NCI-H524 treated with DMSO at 0.1 percent for 48 hours (cell line): ENCODE measurements around the gene SYCE3.
"Not testable (repeated sequence)": the region's sequence is repeated elsewhere in the genome, so short reads cannot be mapped to it uniquely, and the experiment has no call there.

Source experiments
- DNase-seq: peaks from one replicate; lab custom pipeline; 2025; lab: John Stamatoyannopoulos, UW

The SYCE3 gene

DNA sequence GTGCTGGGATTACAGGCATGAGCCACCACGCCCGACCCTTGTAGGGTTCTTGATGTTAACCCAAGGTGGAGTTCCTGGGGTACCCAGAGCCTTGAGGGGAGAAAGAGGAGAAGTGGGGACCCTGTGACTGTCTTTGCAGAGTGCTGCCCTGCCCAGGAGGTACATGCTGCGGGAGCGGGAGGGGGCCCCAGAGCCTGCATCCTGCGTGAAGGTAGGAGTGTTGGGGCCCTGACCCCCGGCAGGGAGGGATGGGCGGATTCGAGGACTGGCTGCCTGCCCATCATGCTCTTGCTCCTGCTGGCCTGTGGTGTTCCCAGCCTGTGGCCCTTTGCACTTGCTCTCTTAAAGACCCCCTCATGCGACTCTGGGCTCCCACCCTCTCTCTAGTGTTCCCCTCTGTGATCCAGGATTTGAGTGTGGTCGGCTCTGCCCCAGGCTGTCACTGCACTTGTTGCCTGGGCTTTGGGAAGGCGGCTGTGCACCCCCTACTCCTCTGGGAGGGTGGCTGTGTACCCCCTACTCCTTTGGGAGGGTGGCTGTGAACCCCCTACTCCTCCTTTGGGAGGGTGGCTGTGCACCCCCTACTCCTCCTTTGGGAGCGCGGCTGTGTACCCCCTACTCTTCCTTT lies 41.8 kb downstream of the SYCE3 start:
- DNase-seq: no peak

GRCh38 chr22:50520184-50520583 lies 42.5 kb downstream of the SYCE3 start:
- DNase-seq: not testable (repeated sequence)

DNA sequence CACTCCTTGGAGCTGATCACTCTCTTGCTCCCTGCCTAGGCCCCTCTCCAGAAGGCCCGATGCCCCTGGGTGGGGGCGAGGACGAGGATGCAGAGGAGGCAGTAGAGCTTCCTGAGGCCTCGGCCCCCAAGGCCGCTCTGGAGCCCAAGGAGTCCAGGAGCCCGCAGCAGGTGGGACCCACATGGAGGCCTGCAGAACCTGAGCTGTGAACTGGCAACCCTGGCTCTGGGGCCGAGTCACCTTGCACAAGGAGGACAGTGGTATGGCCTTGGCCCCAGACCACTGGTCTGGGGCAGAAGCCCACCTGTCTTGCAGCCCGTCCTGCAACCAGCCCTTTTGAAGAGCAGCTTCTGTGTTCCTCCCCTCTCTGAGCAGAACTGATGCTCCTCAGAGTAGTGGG lies 43.6 kb downstream of the SYCE3 start:
- no peak for DNase-seq

GRCh38 chr22:50518606-50519005 lies 44.1 kb downstream of the SYCE3 start:
- DNase-seq: no peak

- DNase-seq: no peak
Measured at GRCh38 chr22:50517495-50518260, 45.0 kb downstream of the SYCE3 start.

DNA sequence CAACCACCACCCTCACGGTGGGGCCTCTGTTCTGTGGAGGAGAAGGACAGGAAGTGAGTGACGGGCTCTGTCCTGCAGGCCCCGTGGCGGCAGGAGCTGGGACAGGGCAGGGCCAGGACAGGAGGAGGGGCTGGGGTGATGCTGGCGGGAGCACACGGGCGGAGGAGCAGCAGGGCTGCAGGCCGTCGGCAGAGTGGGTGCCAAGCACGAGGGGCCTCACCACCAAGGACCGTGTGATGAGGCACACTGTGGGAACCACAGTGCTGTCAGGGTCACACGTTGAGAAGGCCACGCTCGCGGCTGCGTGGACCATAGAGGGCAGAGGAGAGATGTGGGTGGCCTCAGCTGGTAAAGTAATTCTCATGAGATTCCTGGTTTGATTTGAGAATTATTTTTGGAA lies 45.8 kb downstream of the SYCE3 start:
- DNase-seq: no peak

- no peak for DNase-seq
Measured at GRCh38 chr22:50516068-50516467, 46.7 kb downstream of the SYCE3 start.

DNA sequence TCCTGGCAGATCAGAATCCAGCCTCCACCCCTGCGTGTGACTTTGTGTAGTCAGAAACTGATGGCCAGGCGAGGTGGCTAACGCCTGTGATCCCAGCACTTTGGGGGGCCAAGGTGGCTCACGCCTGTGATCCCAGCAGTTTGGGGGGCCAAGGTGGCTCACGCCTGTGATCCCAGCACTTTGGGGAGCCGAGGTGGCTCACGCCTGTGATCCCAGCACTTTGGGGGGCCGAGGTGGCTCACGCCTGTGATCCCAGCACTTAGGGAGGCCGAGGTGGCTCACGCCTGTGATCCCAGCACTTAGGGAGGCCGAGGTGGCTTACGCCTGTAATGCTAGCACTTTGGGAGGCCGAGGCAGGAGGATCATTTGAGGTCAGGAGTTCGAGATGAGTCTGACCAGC lies 49.5 kb downstream of the SYCE3 start:
- DNase-seq: no peak

GRCh38 chr22:50508897-50509296 lies 53.8 kb downstream of the SYCE3 start:
- no peak for DNase-seq

- peak; percentile 72 for DNase-seq
Measured at GRCh38 chr22:50507991-50508884, 54.5 kb downstream of the SYCE3 start, which contains the start of gene NCAPH2. Gene NCAPH2, plus strand, starts transcription at chr22:50508224. Its CDS starts 114 bp downstream, at chr22:50508338.

GRCh38 chr22:50507421-50507990 lies 55.2 kb downstream of the SYCE3 start, which contains the start of gene LMF2:
Gene LMF2, minus strand, starts transcription at chr22:50507702. Its CDS starts 27 bp downstream, at chr22:50507675.
- no peak for DNase-seq

DNA sequence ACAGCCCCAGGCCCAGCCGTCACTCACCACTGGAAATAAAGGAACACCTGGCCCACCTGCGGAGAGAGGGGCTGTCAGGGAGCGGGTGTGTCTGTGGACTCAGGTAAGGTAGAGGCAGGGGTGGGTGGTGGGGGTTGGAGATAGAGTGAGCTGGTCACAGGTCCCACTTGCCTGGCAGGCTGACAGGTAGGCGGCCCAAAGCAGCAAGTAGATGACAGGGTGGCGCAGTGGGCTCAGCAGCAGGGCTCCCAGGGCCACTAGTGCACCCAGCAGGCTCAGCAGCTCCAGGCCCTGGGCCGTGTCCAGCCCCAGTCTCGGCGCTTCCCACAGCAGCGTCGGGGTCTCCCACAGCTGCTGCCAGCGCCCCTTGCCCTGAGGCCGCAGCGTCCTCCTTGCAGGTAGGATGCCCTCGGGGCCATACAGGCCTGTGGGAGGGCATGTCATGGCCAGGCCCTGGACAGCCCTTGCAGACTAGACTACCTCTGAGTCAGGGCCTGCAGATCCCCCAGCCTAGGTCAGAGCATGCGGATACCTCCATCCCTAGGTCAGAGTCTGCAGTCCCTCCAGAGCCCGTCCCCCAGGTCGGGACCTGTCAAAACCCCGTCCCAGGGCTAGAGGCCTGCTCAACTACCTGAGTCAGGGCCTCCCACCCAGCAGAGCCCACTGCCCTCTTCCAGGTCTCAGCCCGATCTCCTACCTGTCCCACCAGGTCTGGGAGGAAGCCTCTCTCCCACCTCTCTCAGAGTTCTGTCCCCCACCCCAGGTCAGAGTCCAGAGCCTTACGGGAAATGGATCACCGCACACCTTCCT lies 55.9 kb downstream of the SYCE3 start:
- no peak for DNase-seq

GRCh38 chr22:50505776-50506610 lies 56.7 kb downstream of the SYCE3 start:
- DNase-seq: no peak

DNA sequence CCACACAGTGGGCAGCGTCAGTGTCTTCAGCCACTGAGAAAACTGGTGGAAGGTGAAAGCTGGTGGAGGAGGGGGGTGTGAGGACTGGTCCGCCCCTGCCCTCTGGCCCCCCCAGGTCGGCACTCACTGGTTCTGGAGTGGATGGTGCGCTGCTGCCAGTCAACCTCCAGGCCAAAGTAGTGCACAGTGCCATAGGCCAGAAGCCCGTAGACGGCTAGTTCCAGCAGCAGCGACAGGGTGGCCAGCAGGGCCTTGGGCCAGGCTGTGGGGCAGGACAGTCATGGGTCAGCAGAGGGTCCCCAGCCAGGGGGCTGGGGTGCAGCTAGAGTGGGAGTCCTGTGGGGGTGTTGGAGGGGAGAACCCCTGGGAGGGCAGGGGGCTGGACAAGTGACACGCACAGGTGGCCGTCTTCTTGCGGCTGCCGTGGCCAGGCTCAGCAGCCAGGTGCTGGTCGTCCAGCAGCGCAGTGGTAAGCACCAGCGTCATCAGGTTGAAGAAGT lies 57.4 kb downstream of the SYCE3 start:
- DNase-seq: no peak

GRCh38 chr22:50504369-50505211 lies 58.1 kb downstream of the SYCE3 start:
- DNase-seq: no peak

GRCh38 chr22:50503475-50504145 lies 59.1 kb downstream of the SYCE3 start:
- DNase-seq: no peak

DNA sequence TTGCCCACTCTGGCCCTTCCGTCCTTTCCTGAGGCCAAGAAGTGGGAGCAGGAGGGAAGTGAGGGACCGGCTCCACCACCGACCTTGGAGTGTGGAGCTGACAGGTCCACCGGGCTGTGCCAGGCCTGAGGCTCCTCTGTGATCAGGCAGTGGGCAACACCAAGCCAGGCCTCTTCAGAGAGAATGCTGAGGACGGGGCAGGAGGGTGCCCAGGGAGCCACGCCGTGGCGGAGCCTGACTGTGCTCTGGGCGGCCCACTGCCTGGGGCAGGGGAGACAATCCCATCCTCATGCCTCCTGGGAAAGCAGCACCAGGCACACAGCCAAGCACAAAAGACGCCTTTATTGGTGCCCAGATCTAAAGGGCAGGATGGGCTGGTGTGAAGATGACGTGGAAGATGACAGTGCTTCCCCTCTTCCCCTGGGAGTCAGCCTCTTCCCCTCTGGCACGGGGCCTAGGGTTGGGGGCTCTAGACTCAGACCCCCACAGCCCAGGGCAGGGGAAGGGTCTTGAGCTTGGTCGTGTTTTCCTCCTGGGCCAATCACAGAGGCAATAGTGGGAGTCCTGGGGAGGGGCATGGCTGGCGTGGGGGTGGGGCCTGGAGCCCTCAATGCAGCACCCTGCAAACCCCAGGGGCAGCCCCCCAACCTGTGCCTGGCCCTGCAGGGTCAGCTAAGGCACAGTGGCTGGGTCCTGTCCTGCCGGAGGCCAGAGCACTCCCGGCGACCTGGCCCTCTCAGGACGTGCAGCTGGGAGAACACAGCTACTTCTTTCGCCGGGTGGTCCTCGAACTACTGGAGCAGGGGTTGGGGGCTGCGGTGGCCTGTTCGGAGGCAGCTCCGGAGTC lies 59.9 kb downstream of the SYCE3 start:
- DNase-seq: no peak

- no peak for DNase-seq
Measured at GRCh38 chr22:50502096-50502495, 60.6 kb downstream of the SYCE3 start.
